Mammary epithelial cell (primary cell): Measurements from ENCODE around the gene MPP1.

ENCODE experiments used
- EZH2 ChIP-seq: IDR thresholded peaks from 2 replicates; pipeline ENCODE4 v1.6.1; 2012; ENCODE audit warnings: low read length, inconsistent platforms, borderline replicate concordance
- TF ChIP-seq, protein P1 (sequence below), 2 donors: IDR thresholded peaks in 1 of 2; conservative IDR thresholded peaks in 1 of 2; 2 replicates each; pipeline ENCODE4 v1.5.1; 2011 to 2012; ENCODE audit warnings: inconsistent platforms in 2 of 2, low read length in 2 of 2, mild to moderate bottlenecking in 2 of 2, control low read depth in 1 of 2, low read depth in 1 of 2; ENCODE audit not compliant: insufficient read depth in 1 of 2; ENCODE audit errors: extremely low read depth in 1 of 2

GRCh38 chrX:154731881-154732280, 73.4 kb downstream of the MPP1 start:
- TF ChIP-seq, protein P1, sequence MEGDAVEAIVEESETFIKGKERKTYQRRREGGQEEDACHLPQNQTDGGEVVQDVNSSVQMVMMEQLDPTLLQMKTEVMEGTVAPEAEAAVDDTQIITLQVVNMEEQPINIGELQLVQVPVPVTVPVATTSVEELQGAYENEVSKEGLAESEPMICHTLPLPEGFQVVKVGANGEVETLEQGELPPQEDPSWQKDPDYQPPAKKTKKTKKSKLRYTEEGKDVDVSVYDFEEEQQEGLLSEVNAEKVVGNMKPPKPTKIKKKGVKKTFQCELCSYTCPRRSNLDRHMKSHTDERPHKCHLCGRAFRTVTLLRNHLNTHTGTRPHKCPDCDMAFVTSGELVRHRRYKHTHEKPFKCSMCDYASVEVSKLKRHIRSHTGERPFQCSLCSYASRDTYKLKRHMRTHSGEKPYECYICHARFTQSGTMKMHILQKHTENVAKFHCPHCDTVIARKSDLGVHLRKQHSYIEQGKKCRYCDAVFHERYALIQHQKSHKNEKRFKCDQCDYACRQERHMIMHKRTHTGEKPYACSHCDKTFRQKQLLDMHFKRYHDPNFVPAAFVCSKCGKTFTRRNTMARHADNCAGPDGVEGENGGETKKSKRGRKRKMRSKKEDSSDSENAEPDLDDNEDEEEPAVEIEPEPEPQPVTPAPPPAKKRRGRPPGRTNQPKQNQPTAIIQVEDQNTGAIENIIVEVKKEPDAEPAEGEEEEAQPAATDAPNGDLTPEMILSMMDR (conservative IDR thresholded peaks at IDR 0.05 in 1 of 2, IDR thresholded peaks at IDR 0.05 in 1 of 2; ENCODE audit: extremely low read depth in 1 of 2, insufficient read depth in 1 of 2, low read depth in 1 of 2, low read length in 2 of 2), result no peak
- TF ChIP-seq EZH2, result no peak
